Hematopoietic multipotent progenitor cell treated with erythropoietin and hydrocortisone succinate and interleukin-3 and kit ligand, for 4 days (in vitro differentiated cells): Measurements from ENCODE around the gene RFTN1.

Experiments used
- DNase-seq: peaks from one replicate; pipeline ENCODE4 v3.0.0-alpha.2; 2015

The RFTN1 gene

DNA sequence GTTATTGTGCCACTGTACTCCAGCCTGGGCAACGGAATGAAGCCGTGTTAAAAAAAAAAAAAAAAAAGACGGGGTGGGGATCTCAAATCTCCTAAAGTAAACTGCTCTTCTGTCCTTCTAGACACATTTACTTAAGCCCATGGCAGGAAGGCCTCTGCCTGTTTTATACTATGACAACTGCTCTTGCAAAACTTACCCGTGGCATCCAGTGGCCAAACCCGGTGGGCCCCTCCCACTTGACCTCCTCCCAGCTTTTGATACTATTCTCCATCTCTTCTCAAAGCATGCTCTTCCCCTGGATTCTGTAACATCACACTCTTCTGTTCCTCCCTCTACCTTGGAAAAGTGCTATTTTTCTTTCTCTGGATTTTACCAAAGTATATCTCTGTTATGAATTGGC, 112.2 kb downstream of the RFTN1 start:
- DNase-seq = no peak

DNA sequence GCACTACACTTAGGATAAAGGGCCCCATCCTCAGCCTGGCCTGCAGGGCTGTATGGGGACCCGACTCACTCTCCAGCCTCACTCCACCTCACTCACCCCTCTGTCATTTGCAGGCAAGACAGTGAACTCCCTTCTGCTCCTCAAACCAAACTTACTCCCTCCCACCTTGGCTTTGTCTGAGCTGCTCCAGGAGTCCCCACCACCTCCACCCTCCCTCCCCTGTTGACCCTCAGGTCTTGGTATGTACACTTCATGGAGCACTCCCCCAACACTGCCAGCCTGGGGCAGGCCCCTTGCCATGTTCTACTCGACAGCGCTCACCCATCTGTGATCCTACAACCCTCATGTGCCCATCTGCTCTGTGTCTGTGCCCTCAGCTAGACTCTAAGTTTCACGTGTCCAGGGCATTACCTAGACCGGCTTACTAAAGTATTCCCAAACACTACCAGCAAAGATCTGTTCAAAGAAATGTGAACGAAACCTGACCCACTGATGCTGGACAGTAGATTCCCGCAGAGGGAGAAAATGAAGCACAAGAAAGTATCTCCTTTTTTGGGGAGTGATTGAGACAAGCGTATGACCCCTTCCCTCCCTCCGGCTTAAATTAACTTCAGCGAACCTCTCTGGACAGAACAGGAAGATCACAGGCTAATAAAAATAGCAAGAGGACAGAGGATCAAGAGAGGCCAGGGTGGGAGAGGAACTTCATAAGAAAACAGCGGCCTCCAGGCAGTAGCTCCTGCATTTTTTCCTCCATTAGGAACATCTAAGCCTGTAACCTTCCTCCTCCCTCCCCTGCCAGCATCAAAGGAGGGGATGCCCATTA, 113.2 kb downstream of the RFTN1 start:
- no peak for DNase-seq

DNA sequence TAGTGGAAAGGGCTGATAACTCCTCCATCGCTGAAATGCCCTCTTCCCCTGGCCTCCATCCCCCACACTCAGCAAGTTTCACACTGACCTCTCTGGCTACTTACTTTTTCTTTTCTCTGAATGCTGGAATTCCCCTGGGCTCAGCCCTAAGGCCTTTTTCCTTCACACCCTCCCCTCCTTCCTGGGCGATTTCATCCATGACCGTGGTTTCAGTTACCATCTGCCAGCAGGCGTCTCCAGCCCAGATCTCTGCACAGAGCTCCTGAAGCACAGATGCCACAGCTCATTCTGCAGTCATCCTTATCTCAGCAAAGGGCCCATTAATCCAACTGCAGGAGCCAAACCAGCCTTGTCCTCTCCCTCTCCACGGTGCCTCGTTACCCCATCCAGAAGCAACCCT, 114.0 kb downstream of the RFTN1 start:
- peak; percentile 77 for DNase-seq

DNA sequence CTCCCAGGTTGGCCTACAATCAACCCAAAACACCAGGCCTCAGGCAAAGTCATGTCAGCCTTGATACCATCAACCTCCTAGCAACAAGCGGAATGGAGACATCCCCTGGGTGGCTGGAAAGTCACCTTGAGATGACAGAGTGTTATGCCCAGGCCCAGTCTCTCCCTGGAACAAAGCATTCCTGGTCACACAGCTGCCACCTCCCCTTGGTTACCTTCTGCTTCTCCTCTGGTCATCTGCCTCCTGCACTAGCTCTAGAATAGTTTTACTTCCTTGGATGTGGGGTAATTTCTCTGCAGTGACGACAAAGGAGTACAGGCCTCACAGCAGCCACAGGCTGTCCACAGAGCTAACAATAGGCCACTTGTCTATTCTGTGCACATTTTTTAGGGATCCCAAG, 114.9 kb downstream of the RFTN1 start:
- DNase-seq = no peak

DNA sequence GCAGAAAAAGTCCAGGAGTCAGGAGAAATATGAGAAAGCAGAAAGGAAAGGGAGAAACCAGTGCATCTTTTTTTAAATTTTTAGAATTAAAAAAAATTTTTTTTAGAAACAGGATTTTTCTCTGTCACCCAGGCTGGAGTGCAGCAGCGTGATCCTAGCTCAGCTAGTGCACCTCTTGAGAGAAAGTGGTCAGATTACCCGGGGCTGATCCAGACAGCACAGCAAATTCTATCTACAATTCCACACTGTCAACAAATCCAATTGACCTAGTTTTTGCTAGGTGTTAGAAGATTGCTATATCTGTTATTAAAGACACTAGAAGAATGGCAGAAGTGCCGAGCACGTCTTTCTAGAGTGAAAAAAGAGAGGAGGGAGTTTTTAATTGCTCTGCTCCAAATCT, 117.3 kb downstream of the RFTN1 start:
- no peak for DNase-seq

- peak; percentile 79 for DNase-seq
These were observed 118.3 kb downstream of the RFTN1 start for GRCh38 chr3:16395212-16395611.

- no peak for DNase-seq
These were observed 118.9 kb downstream of the RFTN1 start for GRCh38 chr3:16394639-16395038.

DNA sequence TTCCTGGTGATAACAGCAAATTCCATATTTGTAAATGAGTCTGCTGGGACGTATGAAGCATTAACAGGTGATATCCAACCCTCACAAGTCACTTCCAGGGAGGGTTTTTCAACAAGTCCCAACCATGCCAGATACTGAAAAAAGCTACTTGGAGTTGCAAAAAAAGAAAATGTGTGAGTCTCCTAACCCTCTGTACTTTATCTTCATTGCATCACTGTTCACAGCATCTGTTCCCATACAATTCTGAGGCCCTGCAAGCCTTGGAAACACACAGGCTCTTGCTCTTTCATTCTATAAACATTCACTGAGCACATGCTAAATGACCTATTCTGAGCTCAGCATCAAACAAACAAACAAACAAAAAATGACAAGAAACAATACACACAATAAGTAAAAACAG, 120.8 kb downstream of the RFTN1 start:
- no peak for DNase-seq

GRCh38 chr3:16392065-16392464, 121.4 kb downstream of the RFTN1 start:
- DNase-seq = no peak

- DNase-seq = no peak
These were observed 122.9 kb downstream of the RFTN1 start for GRCh38 chr3:16390581-16390980.

GRCh38 chr3:16388850-16389441, 124.6 kb downstream of the RFTN1 start:
- no peak for DNase-seq

- DNase-seq = no peak
These were observed 126.9 kb downstream of the RFTN1 start for GRCh38 chr3:16386561-16386960.

DNA sequence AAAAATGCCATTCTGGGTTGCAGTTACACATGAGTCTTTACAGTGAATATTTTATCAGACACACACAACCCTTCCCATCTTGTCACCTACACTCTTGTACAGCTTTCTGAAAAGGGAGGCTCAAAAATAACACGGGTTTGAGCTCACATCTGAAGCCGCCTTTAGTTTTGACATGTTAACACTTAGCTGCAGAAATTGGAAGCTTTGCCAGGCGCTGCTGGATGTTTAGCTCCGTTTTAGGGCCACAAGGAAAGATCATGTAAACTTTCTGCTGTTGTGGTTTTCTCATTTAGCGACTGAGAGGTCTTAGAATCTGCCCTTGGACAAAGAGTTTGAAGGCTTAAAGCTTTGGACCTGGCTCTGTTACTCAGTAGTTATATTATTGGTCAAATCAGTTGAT, 128.3 kb downstream of the RFTN1 start:
- no peak for DNase-seq

DNA sequence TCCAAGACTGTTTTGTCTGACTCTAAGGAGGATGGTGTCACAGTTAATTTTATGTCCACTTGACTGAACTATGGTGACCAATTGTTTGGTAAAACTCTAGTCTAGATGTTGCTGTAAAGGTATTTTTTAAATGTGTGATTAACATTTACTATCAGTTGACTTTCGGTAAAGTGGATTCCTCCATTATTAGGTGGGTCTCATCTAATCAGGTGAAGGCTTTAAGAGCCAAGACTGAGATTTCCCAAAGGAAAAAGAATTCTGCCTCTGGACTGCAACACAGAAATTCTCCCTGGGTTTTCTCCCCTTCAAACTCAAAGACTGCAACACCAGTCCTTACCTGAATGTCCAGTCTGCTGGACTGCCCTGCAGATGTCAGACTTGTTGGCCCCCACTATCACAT, 129.6 kb downstream of the RFTN1 start:
- no peak for DNase-seq

DNA sequence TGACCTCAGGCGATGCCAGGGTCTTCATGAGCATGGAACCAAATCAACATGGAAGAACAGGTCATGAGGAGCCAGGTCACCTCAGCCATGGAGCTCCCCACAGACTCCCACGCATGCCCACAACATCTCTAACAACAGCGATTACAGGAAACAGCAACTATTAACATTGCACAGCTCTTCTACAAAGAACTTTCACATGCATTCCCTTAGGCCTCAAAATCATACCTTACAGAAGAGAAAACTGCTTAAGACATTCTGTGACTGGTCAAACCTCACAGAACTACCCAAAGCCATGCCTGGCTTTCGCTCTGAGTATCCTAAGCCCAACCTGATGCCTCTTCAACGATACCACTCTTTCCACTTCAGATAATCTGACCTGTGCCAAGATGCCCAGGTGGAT, 130.7 kb downstream of the RFTN1 start:
- no peak for DNase-seq

DNA sequence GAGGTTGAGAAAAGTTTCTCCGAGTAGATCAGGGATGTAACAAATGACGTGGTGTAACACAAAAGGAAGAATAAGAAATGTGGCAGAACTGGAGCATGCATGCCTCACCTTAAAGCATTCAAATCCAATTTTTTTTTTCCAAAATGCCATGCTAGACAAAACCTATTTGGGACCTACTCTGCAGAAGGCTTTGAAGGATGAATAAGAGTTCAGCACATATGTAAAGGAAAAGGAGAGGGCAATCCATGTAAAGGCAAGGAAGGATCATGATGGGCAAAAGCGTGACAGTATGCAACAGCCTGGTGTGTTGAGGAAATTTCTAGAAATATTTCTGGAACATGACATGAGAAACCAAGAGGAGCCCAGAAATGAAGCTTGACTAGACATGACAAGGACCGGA, 132.1 kb downstream of the RFTN1 start:
- DNase-seq = no peak

- no peak for DNase-seq
These were observed 133.1 kb downstream of the RFTN1 start for GRCh38 chr3:16380421-16380820.

- DNase-seq = no peak
These were observed 133.7 kb downstream of the RFTN1 start for GRCh38 chr3:16379838-16380237.

- no peak for DNase-seq
These were observed 134.6 kb downstream of the RFTN1 start for GRCh38 chr3:16378920-16379319.

GRCh38 chr3:16378415-16378814, 135.1 kb downstream of the RFTN1 start:
- no peak for DNase-seq

DNA sequence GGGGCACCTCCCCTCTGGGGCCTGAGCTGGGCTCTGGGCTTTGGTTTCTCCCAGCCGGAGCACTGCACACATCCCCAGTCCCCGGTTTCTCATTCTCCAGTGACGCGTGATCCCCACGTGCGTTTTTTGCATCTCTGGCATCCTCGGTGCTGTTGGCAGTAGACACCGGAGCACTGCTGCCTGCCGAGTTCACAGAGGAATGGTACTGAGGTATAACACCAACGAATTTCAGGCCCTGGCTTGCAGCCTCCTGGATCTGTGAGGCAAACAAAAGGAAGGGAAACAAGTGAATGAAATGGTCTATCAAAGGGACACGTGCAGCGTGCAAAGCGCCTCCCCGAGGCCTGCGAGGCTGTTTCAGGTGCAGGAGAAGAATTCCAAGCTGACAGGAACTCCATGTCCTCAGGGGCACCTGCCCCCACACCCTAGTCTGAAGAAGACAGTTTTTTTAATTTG, 135.6 kb downstream of the RFTN1 start:
- no peak for DNase-seq

GRCh38 chr3:16377196-16377595, 136.3 kb downstream of the RFTN1 start:
- no peak for DNase-seq

- no peak for DNase-seq
These were observed 137.6 kb downstream of the RFTN1 start for GRCh38 chr3:16375891-16376290.

DNA sequence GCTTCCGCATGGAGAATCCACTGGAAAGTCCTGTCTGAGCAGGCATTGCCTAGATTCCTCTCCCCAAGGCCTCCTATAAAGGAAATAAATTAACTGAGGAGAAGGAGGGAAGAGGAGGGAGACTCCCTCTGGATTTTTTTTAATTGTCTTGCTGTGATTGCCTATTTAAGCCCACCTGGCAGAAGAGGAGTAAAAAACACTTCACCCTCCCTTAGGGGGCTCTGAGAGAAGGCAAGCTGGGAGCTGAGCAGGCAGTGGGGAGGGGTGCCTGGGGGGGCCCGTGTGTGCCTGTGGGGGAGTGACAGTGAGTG, 138.6 kb downstream of the RFTN1 start:
- DNase-seq = no peak
